Endothelial cell of umbilical vein (primary cell): ENCODE results near the gene MYRIP.

Source experiments
- CTCF ChIP-seq, 2 donors: IDR thresholded peaks; 1 replicate in 1 of 2; 2 replicates in 1 of 2; pipeline ENCODE4 v1.5.1; 2011; ENCODE audit warnings: low read length in 2 of 2, mild to moderate bottlenecking in 2 of 2, moderate library complexity in 2 of 2, control low read depth in 1 of 2, inconsistent platforms in 1 of 2, low read depth in 1 of 2; ENCODE audit not compliant: insufficient read depth in 1 of 2; ENCODE audit errors: extremely low read depth in 1 of 2
- EZH2 ChIP-seq: IDR thresholded peaks from 2 replicates; pipeline ENCODE4 v1.6.1; 2012; ENCODE audit warnings: borderline replicate concordance, low read depth, mild to moderate bottlenecking, moderate library complexity, low read length, inconsistent platforms; ENCODE audit not compliant: severe bottlenecking
- MYC ChIP-seq: IDR thresholded peaks from one replicate; pipeline ENCODE4 v1.6.1; 2011; ENCODE audit warnings: mild to moderate bottlenecking, low read depth, low read length

GRCh38 chr3:39896184-39896583 is 86.8 kb downstream of the MYRIP start:
- TF ChIP-seq EZH2 = no peak
- no peak for TF ChIP-seq CTCF (IDR thresholded peaks at IDR 0.05; ENCODE audit: extremely low read depth in 1 of 2, insufficient read depth in 1 of 2, low read depth in 1 of 2, low read length in 2 of 2)
- TF ChIP-seq MYC = no peak
